Mesenchymal stem cell (in vitro differentiated cells and primary cell): Measurements from ENCODE around the gene ADCYAP1R1.

Experiments used
- DNase-seq: peaks from one replicate; pipeline ENCODE4 v3.0.0-alpha.2; 2013
- H2AFZ ChIP-seq: one replicate; pipeline ENCODE4 v1.6.1; 2013; ENCODE audit warnings: low read depth, mild to moderate bottlenecking, control low read depth, inconsistent platforms, low read length, moderate library complexity
- H2AK5ac ChIP-seq: 2 replicates; pipeline ENCODE4 v1.6.1; 2013; ENCODE audit warnings: low read length, moderate library complexity, mild to moderate bottlenecking, inconsistent platforms; ENCODE audit not compliant: severe bottlenecking
- H2BK120ac ChIP-seq: one replicate; pipeline ENCODE4 v1.6.1; 2013; ENCODE audit warnings: low read depth, mild to moderate bottlenecking, inconsistent platforms, low read length, moderate library complexity
- H2BK12ac ChIP-seq, 2 experiments: one replicate each; pipeline ENCODE4 v1.6.1; 2013; ENCODE audit warnings: inconsistent platforms in 2 of 2, low read length in 2 of 2, mild to moderate bottlenecking in 2 of 2, moderate library complexity in 2 of 2, control low read depth in 1 of 2
- H2BK15ac ChIP-seq: one replicate; pipeline ENCODE4 v1.6.1; 2013; ENCODE audit warnings: mild to moderate bottlenecking, low read depth, inconsistent platforms; ENCODE audit not compliant: poor library complexity, severe bottlenecking
- H2BK5ac ChIP-seq: 2 replicates; pipeline ENCODE4 v1.6.1; 2013; ENCODE audit warnings: low read depth, mild to moderate bottlenecking, low read length, control low read depth, inconsistent platforms; ENCODE audit not compliant: poor library complexity, severe bottlenecking
- H3K14ac ChIP-seq, 2 experiments: one replicate each; pipeline ENCODE4 v1.6.1; 2013; ENCODE audit warnings: inconsistent platforms in 2 of 2, low read length in 2 of 2, control low read depth in 1 of 2, mild to moderate bottlenecking in 1 of 2, moderate library complexity in 1 of 2
- H3K18ac ChIP-seq, 2 experiments: one replicate each; pipeline ENCODE4 v1.6.1; 2013; ENCODE audit warnings: inconsistent platforms in 2 of 2, low read length in 2 of 2, control low read depth in 1 of 2, low read depth in 1 of 2, mild to moderate bottlenecking in 1 of 2
- H3K23ac ChIP-seq, 2 experiments: one replicate each; pipeline ENCODE4 v1.6.1; 2013; ENCODE audit warnings: inconsistent platforms in 2 of 2, low read length in 2 of 2, mild to moderate bottlenecking in 2 of 2, moderate library complexity in 2 of 2, control low read depth in 1 of 2
- H3K27ac ChIP-seq: 2 replicates; pipeline ENCODE4 v1.5.1; 2013; ENCODE audit warnings: mild to moderate bottlenecking, moderate library complexity, low read length, control low read depth, inconsistent platforms; ENCODE audit not compliant: poor library complexity, severe bottlenecking
- H3K27me3 ChIP-seq, 2 experiments: 2 replicates each; pipeline versions ENCODE4 v1.6.1 to v1.7.0; 2013; ENCODE audit warnings: low read length in 2 of 2, mild to moderate bottlenecking in 2 of 2, moderate library complexity in 2 of 2, control low read depth in 1 of 2, inconsistent platforms in 1 of 2; ENCODE audit not compliant: control insufficient read depth in 1 of 2, insufficient read depth in 1 of 2
- H3K36me3 ChIP-seq, 2 experiments: 2 replicates each; pipeline versions ENCODE4 v1.6.1 to v1.7.0; 2013; ENCODE audit warnings: low read length in 2 of 2, control low read depth in 1 of 2, inconsistent platforms in 1 of 2, low read depth in 1 of 2, mild to moderate bottlenecking in 1 of 2; ENCODE audit not compliant: insufficient read depth in 2 of 2, control insufficient read depth in 1 of 2
- H3K4ac ChIP-seq, 2 experiments: one replicate each; pipeline ENCODE4 v1.6.1; 2013; ENCODE audit warnings: inconsistent platforms in 2 of 2, low read length in 2 of 2, mild to moderate bottlenecking in 2 of 2, moderate library complexity in 2 of 2, control low read depth in 1 of 2, low read depth in 1 of 2
- H3K4me1 ChIP-seq: 2 replicates; pipeline ENCODE4 v1.6.1; 2013; ENCODE audit warnings: low read depth, low read length, control low read depth; ENCODE audit not compliant: control insufficient read depth, insufficient read depth
- H3K4me2 ChIP-seq: 2 replicates; pipeline ENCODE4 v1.6.1; 2013; ENCODE audit warnings: low read length, mild to moderate bottlenecking, inconsistent platforms; ENCODE audit not compliant: poor library complexity, severe bottlenecking
- H3K4me3 ChIP-seq, 2 experiments: 2 replicates each; pipeline versions ENCODE4 v1.5.1 to v1.7.0; 2013; ENCODE audit warnings: low read length in 2 of 2, mild to moderate bottlenecking in 2 of 2, control low read depth in 1 of 2, low read depth in 1 of 2; ENCODE audit not compliant: insufficient read depth in 1 of 2
- H3K79me1 ChIP-seq: replicated peaks from 2 replicates; pipeline ENCODE4 v1.6.1; 2013; ENCODE audit warnings: mild to moderate bottlenecking, control low read depth, low read length, inconsistent platforms; ENCODE audit not compliant: poor library complexity, severe bottlenecking
- H3K9ac ChIP-seq: 2 replicates; pipeline ENCODE4 v1.7.0; 2013; ENCODE audit warnings: mild to moderate bottlenecking, low read length, moderate library complexity
- H3K9me3 ChIP-seq: 2 replicates; pipeline ENCODE4 v1.7.0; 2013; ENCODE audit warnings: mild to moderate bottlenecking, low read length; ENCODE audit not compliant: control insufficient read depth
- H4K8ac ChIP-seq: one replicate; pipeline ENCODE4 v1.6.1; 2013; ENCODE audit warnings: inconsistent platforms, mild to moderate bottlenecking, low read length, moderate library complexity
- H4K91ac ChIP-seq: one replicate; pipeline ENCODE4 v1.6.1; 2013; ENCODE audit warnings: mild to moderate bottlenecking, low read length, inconsistent platforms
- WGBS: methylation state at CpG from one replicate; pipeline ENCODE4 v1.1.7; 2013; ENCODE audit warnings: mixed read lengths; 5-methylcytosine and 5-hydroxymethylcytosine counted together

The ADCYAP1R1 gene

DNA sequence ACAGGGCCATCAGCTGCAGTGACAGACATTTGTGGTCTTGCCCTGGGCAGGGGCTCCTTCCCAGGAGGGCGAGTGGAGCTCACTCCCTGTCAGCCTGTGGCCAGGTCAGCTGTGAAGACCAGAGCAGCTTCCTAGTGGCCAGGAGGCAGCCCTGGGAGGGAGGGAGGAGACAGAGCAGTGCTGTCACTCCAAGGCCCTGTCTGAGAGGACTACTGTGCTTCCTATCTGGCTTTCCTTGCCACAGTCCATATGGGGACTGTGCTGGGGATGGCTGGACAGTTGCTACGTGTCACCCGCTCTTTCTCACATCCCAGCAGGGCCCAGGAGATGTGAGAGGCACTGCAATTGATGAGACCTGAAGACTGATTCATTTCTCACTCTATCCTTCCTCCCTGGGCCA, 15.2 kb upstream of the ADCYAP1R1 start:
- no peak overlapping the region for H4K91ac ChIP-seq
- H2BK12ac ChIP-seq, result no peak overlapping the region
- no peak overlapping the region for H3K18ac ChIP-seq
- H3K14ac ChIP-seq, result no peak overlapping the region
- no peak overlapping the region for H3K4ac ChIP-seq
- H3K36me3 ChIP-seq, result no peaks in the 10 kb centered on the region
- no peak overlapping the region for H2BK5ac ChIP-seq
- no peak overlapping the region for H2BK120ac ChIP-seq
- no peak overlapping the region for H2BK15ac ChIP-seq
- H3K4me2 ChIP-seq, result no peak overlapping the region
- no peaks in the 10 kb centered on the region for H3K4me1 ChIP-seq
- peaks cover 33 to 63% of the 10 kb centered on the region in 2 experiments for H3K27me3 ChIP-seq
- H3K9ac ChIP-seq, result no peak overlapping the region
- no peak overlapping the region for H3K4me3 ChIP-seq
- H3K9me3 ChIP-seq, result no peaks in the 10 kb centered on the region
- H3K23ac ChIP-seq, result no peak overlapping the region
- WGBS, result 40% methylated on average over 3 of the region's 3 CpGs
- no peaks in the 10 kb centered on the region for H3K79me1 ChIP-seq
- no peak overlapping the region for H2AFZ ChIP-seq
- no peak overlapping the region for H4K8ac ChIP-seq
- DNase-seq, result no peak
- no peak overlapping the region for H2AK5ac ChIP-seq
- no peak overlapping the region for H3K27ac ChIP-seq

DNA sequence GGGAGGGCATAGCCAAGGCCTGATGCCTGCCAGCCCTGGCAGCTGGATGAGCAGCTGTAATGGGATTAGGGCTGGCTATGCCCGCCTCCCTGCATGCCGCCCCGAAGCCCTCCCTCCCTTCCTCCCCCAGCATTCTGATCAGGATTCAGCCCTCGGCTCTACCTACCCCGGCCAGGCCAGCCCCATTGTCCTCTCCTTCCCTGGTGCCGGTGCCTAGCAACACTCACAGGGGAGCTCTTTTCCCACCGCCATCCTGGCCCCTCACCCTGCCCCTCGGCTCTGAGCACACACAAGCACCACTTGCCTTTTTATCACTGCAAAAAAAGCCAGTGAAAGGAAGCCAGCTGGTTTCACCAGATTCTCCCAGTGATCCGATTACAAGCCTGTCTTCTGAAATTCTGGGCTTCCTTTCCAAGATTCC, 9.0 kb upstream of the ADCYAP1R1 start:
- Histone ChIP-seq H4K8ac (no peak overlapping the region), H3K27ac (no peak overlapping the region), H3K4me2 (no peak overlapping the region), H3K4me3 (no peak overlapping the region), H2AK5ac (no peak overlapping the region), H3K14ac (no peak overlapping the region), H3K36me3 (no peaks in the 10 kb centered on the region), H3K23ac (no peak overlapping the region), H3K27me3 (peaks cover 13 to 52% of the 10 kb centered on the region in 2 experiments), H2BK12ac (no peak overlapping the region), H2AFZ (no peak overlapping the region), H3K4me1 (no peaks in the 10 kb centered on the region), H2BK120ac (no peak overlapping the region), H3K79me1 (no peaks in the 10 kb centered on the region), H3K18ac (no peak overlapping the region), H2BK15ac (no peak overlapping the region), H4K91ac (no peak overlapping the region), H3K9ac (no peak overlapping the region), H3K9me3 (no peaks in the 10 kb centered on the region), H2BK5ac (no peak overlapping the region), H3K4ac (no peak overlapping the region)
- DNase-seq, result no peak
- 38% methylated on average over 9 of the region's 9 CpGs for WGBS

DNA sequence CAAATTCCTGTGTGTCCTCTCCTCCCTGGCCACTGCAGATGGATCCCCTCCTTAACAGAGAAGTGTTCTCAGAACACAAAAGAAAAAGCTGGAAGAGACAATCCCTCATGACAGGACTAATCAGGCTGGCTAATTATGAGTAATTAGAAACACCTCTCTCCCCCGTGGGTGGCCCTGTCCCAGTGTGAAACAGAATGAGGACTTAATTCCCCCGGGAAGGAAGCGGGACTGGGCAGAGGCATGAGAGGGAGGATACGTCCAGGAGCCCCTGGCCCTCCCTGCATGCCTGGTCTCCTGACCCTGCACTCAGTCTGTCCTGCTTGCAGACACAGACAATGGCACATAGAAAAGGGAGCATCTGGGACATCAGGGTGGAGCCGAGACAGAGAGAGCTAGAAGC, 7.6 kb upstream of the ADCYAP1R1 start:
- H3K79me1 ChIP-seq, result no peaks in the 10 kb centered on the region
- no peak overlapping the region for H2BK5ac ChIP-seq
- H2BK15ac ChIP-seq, result no peak overlapping the region
- 57% methylated on average over 5 of the region's 5 CpGs for WGBS
- no peak overlapping the region for H3K18ac ChIP-seq
- H3K4ac ChIP-seq, result no peak overlapping the region
- H3K36me3 ChIP-seq, result no peaks in the 10 kb centered on the region
- H3K23ac ChIP-seq, result no peak overlapping the region
- H2BK120ac ChIP-seq, result no peak overlapping the region
- peaks cover 22 to 55% of the 10 kb centered on the region in 2 experiments for H3K27me3 ChIP-seq
- DNase-seq, result no peak
- H3K9ac ChIP-seq, result no peak overlapping the region
- no peaks in the 10 kb centered on the region for H3K4me1 ChIP-seq
- H2BK12ac ChIP-seq, result no peak overlapping the region
- H2AK5ac ChIP-seq, result no peak overlapping the region
- no peak overlapping the region for H4K8ac ChIP-seq
- no peak overlapping the region for H3K4me3 ChIP-seq
- no peak overlapping the region for H4K91ac ChIP-seq
- no peak overlapping the region for H3K27ac ChIP-seq
- H3K14ac ChIP-seq, result no peak overlapping the region
- no peak overlapping the region for H2AFZ ChIP-seq
- no peak overlapping the region for H3K4me2 ChIP-seq
- no peaks in the 10 kb centered on the region for H3K9me3 ChIP-seq

DNA sequence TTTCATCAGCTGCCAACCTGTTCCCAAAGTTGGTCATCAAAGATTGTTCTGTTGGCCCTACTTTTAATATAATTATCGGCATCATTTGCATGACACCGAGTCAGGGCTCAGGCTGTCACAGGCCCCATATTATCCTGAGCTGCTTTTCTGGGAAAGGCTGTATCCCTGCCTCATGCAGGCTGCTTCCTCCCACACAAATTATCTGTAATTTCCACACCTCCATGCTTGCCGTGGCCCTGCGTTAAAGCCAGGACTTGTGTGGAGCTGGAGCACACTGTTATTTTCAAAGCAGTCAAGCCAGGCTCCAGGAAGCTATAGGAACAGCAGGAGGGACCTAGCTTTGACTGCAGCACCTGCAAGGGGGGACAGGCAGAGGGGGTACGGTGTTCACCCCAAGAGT, 5.4 kb upstream of the ADCYAP1R1 start:
- peaks cover 43 to 67% of the 10 kb centered on the region in 2 experiments for H3K27me3 ChIP-seq
- no peak overlapping the region for H4K8ac ChIP-seq
- H3K9me3 ChIP-seq, result no peaks in the 10 kb centered on the region
- no peak overlapping the region for H3K4me3 ChIP-seq
- H2AFZ ChIP-seq, result no peak overlapping the region
- H3K4me2 ChIP-seq, result no peak overlapping the region
- no peaks in the 10 kb centered on the region for H3K4me1 ChIP-seq
- 91% methylated on average over 5 of the region's 5 CpGs for WGBS
- no peak overlapping the region for H3K4ac ChIP-seq
- no peak overlapping the region for H3K9ac ChIP-seq
- H3K23ac ChIP-seq, result no peak overlapping the region
- no peaks in the 10 kb centered on the region for H3K79me1 ChIP-seq
- no peak overlapping the region for H2BK120ac ChIP-seq
- no peak overlapping the region for H2BK12ac ChIP-seq
- no peak overlapping the region for H2BK5ac ChIP-seq
- H2AK5ac ChIP-seq, result no peak overlapping the region
- H3K36me3 ChIP-seq, result no peaks in the 10 kb centered on the region
- no peak overlapping the region for H4K91ac ChIP-seq
- H3K14ac ChIP-seq, result no peak overlapping the region
- DNase-seq, result no peak
- H2BK15ac ChIP-seq, result no peak overlapping the region
- H3K18ac ChIP-seq, result no peak overlapping the region
- no peak overlapping the region for H3K27ac ChIP-seq
